Upper lobe of right lung (tissue), 1 donor: ENCODE data around the gene PHPT1. TPM values are rescaled to one million over a fixed set of nuclear protein-coding genes. Genes with fewer than 3 reads are reported as not detected.
"Not testable (repeated sequence)": the region's sequence is repeated elsewhere in the genome, so short reads cannot be mapped to it uniquely, and the experiment has no call there.

Experiments used
- ATAC-seq: fragments of 200-7000 bp; cut with Tn5 transposase; one replicate; pipeline ENCODE4 v1.9.1; 2020; ENCODE audit warnings: mild to moderate bottlenecking, moderate library complexity
- DNase-seq: peaks from one replicate; pipeline ENCODE4 v3.0.0-alpha.2; 2020
- H3K27ac ChIP-seq: fragments of 200-600 bp; one replicate; pipeline ENCODE4 v1.8.0; 2022
- H3K27me3 ChIP-seq: fragments of 200-600 bp; one replicate; pipeline ENCODE4 v1.8.0; 2022; ENCODE audit warnings: mild to moderate bottlenecking
- H3K36me3 ChIP-seq: fragments of 200-600 bp; one replicate; pipeline ENCODE4 v1.8.0; 2022
- H3K4me1 ChIP-seq: fragments of 200-600 bp; one replicate; pipeline ENCODE4 v1.8.0; 2022
- H3K4me3 ChIP-seq: fragments of 200-600 bp; one replicate; pipeline ENCODE4 v1.8.0; 2022; ENCODE audit warnings: mild to moderate bottlenecking
- H3K9me3 ChIP-seq: fragments of 200-600 bp; one replicate; pipeline ENCODE4 v1.8.0; 2022
- intact Hi-C: fragments of 100-400 bp; cut with DNase I; formaldehyde crosslinking; loops from one replicate; pipeline ENCODE4 v1.11.0; 2022
- long read RNA-seq: library from polyadenylated mRNA; unstranded; transcript quantifications from one replicate; pipeline ENCODE4 v2.0.0, GENCODE V29; 2021
- total RNA-seq: library from RNA; stranded (reverse); fragmentation: NEBNext Ultra II Directional; extraction: Animal tissue kit (Norgen Biotek cat#: 25700); gene quantifications from one replicate; pipeline ENCODE4 v1.2.1, GENCODE V29; 2021
- TF ChIP-seq, protein P1 (sequence below): fragments of 200-600 bp; IDR thresholded peaks from one replicate; pipeline ENCODE4 v1.8.0; 2022; ENCODE audit warnings: antibody characterized with exemption
- donor health status: DM: no; HTN: yes; CAD: no; lungs with severe emphysema.

PHPT1 gene
- total RNA-seq: 82.1 TPM
- long read RNA-seq, transcript PHPT1-205 (3 exons, 1,316 nt): minor isoform, 11 of 66 reads
- long read RNA-seq, transcript PHPT1-201 (3 exons, 890 nt): major isoform, 38 of 66 reads
- long read RNA-seq, partial matches to known transcripts: 5 of 66 reads
- long read RNA-seq, other reads (novel, unspliced or antisense): 8 of 66 reads

DNA sequence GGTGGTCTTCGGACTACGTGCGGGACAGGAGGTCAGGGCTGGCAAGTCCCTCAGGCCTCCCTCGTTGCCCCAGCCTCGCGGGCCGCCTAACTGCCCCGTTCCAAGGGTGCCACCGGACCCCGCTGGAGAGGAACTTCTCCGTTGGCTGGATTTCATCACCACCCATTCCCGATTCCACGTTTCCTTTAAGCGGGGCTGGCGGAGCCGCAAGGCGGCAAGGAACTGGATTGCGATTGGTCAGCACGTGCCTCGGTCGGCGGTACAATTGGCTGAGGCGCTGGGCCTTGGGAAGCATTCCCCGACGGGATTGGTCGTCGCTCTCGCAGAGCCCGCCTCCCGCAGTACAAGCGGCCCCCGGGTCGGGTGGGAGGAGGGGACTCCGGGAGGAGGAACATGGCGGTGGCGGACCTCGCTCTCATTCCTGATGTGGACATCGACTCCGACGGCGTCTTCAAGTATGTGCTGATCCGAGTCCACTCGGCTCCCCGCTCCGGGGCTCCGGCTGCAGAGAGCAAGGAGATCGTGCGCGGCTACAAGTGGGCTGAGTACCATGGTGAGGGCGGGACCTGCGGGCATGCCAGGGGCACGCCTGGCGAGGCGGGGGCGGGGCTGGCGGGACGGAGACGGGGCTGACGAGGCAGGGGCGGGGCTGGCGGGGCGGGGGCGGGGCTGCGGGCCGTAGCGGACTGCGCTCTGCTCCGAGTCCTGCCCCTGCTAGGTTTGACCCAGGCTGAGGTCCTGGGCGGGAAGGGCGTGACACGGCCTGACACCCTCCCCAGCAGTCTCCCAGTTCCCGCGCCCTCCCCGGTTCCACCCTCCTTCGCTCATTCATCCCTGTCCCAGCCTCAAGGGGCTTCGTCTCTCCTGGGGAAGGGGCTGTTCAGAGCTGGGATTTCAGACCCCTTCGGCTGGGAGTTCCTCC is at the start of gene PHPT1:
Gene PHPT1 (plus strand): TSS at position 372 of the 922 bp plus-strand sequence. CDS start 22 bp downstream, at position 394.
- intact Hi-C loops: no loop called here
- Histone ChIP-seq H3K27me3 (peaks cover 23% of the 10 kb centered on the region), H3K36me3 (no peaks in the 10 kb centered on the region), H3K4me1 (peaks cover 17% of the 10 kb centered on the region), H3K4me3 (peak within 1 kb of the TSS; percentile 89), H3K9me3 (no peaks in the 10 kb centered on the region), H3K27ac (peak within 1 kb of the TSS; percentile 87)
- DNase-seq: peak; percentile 99
- TF ChIP-seq, protein P1, sequence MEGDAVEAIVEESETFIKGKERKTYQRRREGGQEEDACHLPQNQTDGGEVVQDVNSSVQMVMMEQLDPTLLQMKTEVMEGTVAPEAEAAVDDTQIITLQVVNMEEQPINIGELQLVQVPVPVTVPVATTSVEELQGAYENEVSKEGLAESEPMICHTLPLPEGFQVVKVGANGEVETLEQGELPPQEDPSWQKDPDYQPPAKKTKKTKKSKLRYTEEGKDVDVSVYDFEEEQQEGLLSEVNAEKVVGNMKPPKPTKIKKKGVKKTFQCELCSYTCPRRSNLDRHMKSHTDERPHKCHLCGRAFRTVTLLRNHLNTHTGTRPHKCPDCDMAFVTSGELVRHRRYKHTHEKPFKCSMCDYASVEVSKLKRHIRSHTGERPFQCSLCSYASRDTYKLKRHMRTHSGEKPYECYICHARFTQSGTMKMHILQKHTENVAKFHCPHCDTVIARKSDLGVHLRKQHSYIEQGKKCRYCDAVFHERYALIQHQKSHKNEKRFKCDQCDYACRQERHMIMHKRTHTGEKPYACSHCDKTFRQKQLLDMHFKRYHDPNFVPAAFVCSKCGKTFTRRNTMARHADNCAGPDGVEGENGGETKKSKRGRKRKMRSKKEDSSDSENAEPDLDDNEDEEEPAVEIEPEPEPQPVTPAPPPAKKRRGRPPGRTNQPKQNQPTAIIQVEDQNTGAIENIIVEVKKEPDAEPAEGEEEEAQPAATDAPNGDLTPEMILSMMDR: no peak
- ATAC-seq: peak; percentile 90

GRCh38 chr9:136799854-136800657 is 49.2 kb upstream of the PHPT1 start:
- Histone ChIP-seq H3K36me3 (no peaks in the 10 kb centered on the region), H3K9me3 (no peaks in the 10 kb centered on the region), H3K27ac (peak overlapping the region; percentile 45), H3K27me3 (peaks cover 28% of the 10 kb centered on the region), H3K4me3 (peak overlapping the region; percentile 45), H3K4me1 (peaks cover 25% of the 10 kb centered on the region)
- intact Hi-C loops: no loop called here
- ATAC-seq (peak; percentile 87), DNase-seq (peak; percentile 96)
- TF ChIP-seq, protein P1: no peak

DNA sequence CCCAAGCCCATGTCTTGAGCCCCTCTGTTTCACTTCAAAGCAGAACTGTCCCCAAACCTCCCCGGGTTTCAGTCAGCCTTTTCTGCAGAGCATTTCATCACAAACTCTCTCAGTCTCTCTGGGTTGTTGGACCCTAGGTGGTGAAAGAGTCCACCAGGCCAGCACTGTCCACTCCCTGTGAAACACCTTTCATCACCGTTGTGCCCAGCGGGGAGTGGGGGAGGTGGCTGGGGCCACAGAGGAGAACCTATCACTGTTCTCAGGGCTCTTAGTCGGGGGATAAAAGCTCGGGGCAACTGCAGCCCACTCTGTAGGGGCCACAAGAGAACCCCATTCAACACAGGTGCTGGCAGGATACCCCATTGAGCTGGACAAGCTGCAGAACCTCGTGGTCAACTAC is 46.9 kb upstream of the PHPT1 start:
- Histone ChIP-seq H3K4me3 (no peak overlapping the region), H3K27ac (no peak overlapping the region), H3K36me3 (no peaks in the 10 kb centered on the region), H3K4me1 (peaks cover 37% of the 10 kb centered on the region), H3K27me3 (peaks cover 28% of the 10 kb centered on the region), H3K9me3 (no peaks in the 10 kb centered on the region)
- ATAC-seq: no peak
- intact Hi-C loops: no loop called here
- no peak for DNase-seq
- TF ChIP-seq, protein P1: no peak

- H3K9me3 ChIP-seq, H3K4me3 ChIP-seq, H3K36me3 ChIP-seq, intact Hi-C loops, DNase-seq, ATAC-seq, H3K27ac ChIP-seq: not testable (repeated sequence)
- peaks cover 28% of the 10 kb centered on the region for H3K27me3 ChIP-seq
- H3K4me1 ChIP-seq: peaks cover 38% of the 10 kb centered on the region
Measured at GRCh38 chr9:136803009-136803550, 46.1 kb upstream of the PHPT1 start.

DNA sequence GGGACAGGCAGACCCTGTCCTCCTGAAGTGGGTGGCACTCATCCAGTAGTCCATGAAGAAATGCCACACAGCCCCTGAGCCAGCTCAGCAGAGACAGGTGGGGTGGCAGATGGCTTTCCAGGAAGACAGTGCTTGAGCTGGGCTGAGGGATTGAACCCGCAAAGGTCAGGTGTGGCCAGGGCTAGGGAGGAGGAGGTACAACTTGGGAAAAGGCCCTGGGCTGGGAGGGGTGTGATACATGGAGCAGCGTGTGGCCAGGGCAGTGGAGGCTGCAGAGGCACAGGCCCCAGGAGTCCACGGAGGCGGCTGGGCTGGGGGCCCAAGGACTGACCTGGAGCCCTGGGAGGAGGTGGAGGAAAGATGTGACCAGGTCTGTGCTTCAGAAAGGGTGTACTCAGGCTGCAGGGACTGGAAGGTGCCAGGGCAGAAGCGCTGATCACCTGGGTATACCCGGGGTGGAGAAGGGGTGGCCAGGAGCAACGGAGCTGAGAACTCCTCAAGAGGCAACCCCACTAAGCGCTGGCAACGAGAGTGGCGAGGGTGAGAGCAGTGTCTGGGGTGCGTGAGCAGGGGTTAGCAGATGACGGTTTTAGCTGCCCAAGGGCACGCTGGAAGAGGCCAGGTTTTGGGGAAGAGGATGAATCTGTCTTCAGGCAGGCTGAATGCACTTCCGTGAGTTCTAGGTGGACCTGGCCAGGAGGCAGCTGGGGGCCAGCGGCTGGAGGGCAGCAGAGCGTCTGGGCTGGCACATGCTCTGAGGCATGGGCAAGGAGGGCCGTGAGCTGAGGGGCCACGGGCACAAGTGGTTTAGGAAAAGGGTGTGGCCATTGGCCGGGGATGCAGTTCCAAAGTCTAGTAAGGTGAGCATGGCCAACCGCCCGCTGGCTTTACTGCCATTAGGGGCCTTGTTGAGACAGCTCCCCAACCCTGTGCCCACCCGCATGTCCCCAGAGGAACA is 45.4 kb upstream of the PHPT1 start:
- DNase-seq: no peak

More for the DNA sequence above, 45.4 kb upstream of the PHPT1 start:
- peaks cover 38% of the 10 kb centered on the region for H3K4me1 ChIP-seq
- no peaks in the 10 kb centered on the region for H3K36me3 ChIP-seq
- no peaks in the 10 kb centered on the region for H3K9me3 ChIP-seq
- H3K4me3 ChIP-seq: no peak overlapping the region
- no peak for ATAC-seq
- peaks cover 24% of the 10 kb centered on the region for H3K27me3 ChIP-seq
- intact Hi-C loops: no loop called here
- TF ChIP-seq, protein P1: no peak
- no peak overlapping the region for H3K27ac ChIP-seq
